GM18951 (cell line): ENCODE data around the gene TWIST2.

Experiments
- POLR2A ChIP-seq: IDR thresholded peaks from 4 replicates; pipeline ENCODE4 v1.6.1; 2011; ENCODE audit warnings: mild to moderate bottlenecking; ENCODE audit not compliant: insufficient read length, insufficient read depth; ENCODE audit errors: extremely low read depth
- in situ Hi-C: fragments of 300-500 bp; cut with MboI; formaldehyde crosslinking; loops from one replicate; pipeline ENCODE4 v1.12.0; 2022; ENCODE audit warnings: low sequenced_read_pairs, mixed read lengths, inconsistent platforms; ENCODE audit not compliant: unreplicated experiment

TWIST2 gene

DNA sequence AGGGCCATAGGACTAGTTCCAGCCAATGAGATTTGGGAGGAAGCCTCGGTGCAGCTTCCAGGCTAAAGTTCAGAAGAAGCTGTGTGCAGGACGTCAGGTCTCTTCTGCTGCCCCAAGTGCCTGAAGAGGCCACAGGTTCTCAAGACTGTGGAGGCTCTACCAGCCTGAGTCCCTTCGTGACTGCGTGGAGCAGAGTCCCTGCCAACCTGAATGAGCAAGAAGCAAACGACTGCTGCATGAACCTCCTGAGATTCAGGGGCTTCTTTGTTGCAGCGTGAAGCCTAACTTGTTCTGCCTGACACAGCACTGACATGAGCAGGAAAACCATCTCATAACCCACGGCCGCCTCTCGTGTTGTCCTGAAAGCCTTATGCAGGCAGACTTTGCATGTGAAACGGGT is 39.7 kb downstream of the TWIST2 start:
- in situ Hi-C loops, result no loop called here
- TF ChIP-seq POLR2A, result no peak

DNA sequence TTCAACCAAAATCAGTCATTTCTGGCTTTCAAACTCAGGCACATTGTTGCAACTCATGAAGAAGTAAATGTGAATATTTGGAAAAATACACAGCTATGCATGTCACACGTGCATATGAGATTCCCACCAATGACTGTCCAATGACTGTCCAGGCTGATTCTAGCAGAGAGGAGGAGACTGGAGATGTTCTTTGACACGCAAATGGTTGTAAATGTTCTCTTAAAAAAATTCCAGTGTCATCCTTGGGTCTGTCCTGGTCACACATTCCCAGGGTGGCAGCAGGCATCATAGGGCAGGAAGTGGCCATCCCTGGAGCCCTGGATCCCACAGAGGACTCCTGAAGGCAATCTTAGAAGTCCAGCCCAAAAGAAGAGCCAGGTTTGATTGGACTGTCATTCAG is 40.9 kb downstream of the TWIST2 start:
- in situ Hi-C loops, result no loop called here
- TF ChIP-seq POLR2A, result no peak

DNA sequence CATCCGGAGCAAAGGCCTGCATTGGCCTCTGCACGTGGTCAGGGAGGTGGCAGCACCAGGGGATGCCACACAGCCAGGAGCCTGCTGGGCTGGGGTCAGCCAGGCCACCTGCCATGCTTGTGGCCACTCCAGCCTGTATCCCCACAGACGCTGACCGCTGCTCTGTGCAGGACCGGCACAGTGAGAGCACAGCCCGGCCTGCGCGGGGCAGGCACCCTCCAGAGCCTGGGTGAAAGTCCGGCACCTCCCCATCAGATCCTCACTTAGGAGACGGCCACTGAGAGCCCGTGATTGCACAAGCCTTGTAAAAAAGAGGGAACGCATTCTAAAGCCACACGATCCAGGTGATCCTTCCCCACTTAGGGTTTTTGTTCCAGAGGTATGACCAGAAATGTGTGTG is 42.2 kb downstream of the TWIST2 start:
- no peak for TF ChIP-seq POLR2A
- in situ Hi-C loops, result no loop called here

DNA sequence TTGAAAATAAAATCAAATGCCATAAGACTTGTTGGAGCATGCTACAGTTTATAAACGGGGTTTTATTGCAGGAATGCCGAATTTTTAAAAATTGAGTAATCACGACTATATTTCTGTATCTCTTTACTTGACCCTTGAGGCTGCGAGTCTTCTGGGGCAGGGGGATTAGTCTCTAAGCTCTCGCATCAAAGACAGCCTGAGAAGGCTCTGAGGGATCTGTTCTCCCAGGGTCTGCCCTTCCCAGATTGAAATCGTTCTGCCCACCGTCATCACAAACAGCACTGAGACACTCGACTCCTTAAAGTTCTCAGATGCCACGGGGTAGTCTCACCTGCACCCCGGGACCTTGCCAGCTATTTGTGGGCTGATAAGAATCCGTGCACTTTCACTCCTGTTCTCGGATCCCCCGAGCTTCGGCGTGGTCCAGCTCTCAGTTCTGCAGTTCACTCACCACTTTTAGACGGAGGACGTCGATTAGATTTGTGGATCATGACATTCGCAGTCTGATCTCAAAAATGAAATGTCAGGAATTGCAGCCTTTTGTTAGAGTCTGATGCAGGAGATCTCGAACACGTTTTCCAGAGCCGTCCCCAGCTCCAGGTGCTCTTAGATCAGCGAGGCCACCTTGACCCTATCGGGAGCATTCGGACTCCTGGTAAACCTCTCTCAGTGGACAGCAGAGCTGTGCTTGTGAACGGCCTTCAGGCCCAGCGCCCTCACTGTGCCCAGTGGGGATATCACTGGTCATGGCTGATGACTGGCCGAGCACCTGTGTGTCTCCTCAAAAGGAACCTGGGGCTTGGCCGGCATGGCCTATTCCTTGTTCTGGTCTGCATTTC is 43.0 kb downstream of the TWIST2 start:
- in situ Hi-C loops, result no loop called here

DNA sequence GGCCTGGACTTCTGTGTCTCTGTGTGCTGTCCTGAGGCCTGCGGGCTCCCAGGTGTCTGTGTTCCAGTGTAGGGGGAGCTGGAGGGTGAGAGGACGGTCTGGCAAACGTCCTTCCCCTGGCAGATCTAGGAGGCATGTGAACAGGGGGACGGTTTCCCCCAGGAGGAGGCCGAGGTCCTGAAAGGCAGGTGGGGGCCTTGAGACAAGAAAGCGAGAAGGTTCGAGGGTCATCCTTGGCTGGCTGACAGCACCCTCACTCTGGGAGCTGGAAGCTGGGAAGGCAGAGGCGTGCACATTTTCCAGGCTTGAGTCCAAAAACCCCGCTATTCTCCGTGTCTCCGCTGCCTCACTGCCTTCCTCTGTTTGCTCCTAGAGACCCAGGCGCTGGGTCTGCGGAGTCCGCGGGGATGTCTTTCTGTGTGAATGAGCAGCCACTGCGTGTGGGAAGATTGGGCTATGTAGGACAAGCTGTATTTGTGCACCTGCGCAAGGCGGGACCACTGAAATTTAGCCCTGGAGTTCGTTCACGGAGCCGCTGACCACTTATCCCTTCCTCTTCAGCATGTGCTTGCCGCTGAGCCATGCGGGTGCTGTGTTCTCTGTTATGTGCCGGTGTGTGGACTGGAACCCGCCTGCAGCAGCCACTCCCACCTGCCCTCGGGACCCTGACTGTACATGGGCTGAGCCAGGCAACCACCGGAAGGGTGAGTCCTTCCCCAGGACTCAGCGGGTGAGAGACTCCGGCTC is 43.7 kb downstream of the TWIST2 start:
- in situ Hi-C loops, result no loop called here
- no peak for TF ChIP-seq POLR2A

More for the DNA sequence above, 43.0 kb downstream of the TWIST2 start:
- no peak for TF ChIP-seq POLR2A

DNA sequence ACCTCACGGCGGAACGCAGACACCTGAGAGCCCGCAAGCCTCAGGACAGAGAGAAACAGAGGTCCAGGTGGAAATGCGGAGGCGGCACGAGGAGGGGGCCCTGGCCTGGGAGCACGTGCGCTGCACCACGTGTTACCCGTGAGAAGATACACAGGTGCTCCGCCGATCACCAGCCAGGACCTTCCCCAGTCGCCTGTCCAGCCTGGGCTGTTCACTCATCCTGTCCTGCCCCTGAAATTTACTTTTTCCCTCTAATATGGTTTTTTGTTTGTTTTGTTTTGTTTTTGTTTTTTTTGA is 44.3 kb downstream of the TWIST2 start:
- no peak for TF ChIP-seq POLR2A
- in situ Hi-C loops, result no loop called here

DNA sequence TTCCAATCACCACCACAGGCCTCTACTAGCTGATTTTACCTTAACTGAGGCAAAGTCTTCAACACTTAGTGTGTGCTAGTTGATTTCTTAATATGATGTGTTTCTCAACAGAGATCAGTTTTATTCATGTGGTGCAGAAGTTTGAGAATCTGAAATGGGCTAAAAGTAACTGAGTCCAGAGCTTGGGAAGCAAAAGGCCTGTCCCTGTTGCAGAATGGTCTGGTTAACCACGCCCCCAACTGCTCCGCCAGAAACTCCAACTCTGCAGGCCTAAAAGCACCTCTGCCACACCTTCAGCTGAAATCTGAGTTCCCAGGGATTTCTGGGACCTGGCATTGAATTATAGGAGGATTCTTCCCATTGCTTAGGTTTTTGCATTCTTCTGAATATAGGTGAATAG is 44.9 kb downstream of the TWIST2 start:
- no peak for TF ChIP-seq POLR2A
- in situ Hi-C loops, result no loop called here

DNA sequence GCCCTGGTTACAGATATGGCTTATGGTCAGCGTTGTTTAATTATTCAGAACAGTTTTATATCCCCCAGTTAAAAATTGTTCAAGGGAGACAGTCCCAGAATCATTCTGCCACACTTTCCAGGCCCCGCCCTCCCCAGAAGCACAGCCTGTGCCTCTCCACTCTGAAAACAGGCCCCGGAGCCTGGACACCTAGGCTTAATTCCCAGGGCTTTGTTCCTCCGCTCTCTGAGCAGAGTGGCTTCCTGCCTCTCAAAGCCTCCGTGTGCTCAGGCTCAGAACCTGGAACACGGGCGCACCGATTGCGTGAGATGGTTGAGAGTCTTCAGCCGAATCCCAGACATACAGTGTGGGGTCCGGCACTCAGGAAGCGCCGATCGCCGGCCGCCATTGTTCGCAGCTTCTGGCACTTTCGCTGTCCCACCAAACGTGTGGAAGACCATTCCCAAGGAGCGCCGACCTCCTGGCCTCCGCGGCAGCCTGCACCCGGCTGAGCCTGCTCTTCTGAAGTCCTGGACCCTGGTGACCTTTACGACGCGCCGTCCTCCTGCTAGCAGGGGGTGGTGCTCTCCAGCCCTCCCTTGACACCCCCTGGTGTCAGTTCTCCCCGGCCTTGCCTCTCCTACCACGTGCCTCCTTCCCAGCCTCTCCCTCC is 45.6 kb downstream of the TWIST2 start:
- in situ Hi-C loops, result no loop called here
- TF ChIP-seq POLR2A, result no peak

DNA sequence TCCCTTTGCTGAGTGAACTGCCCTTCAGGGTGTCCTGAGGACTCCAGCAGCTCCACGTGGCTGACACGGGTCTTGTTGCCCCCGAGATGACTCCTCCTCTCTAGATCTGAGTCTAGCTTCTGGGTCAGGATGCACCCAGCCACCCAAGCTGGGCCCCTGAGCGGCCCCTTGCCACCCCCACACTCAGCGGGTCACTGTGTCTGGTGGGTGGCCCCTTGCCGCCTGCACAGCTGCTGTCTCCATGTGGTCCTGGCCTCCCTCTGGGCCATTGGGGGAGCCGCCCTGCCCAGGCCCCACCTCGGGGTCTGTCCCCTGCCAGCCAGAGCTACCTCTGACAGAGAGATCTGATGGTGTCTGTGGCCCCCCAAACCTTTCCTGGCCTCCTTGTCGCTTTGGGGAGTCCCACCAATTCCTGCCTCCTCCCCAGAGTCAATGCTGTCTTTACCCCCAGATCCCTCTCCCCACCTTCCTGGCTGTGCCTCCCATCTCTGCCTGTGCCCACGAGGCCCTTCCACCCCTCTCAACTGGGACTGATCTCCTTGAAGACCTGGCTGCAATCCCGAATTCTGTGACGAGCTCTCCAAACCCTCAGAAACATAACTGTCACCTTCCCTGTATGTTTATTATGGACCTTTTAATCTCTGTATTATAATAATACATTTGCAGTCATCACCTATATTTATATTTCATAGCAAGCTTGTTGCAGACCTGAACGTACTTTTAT is 46.5 kb downstream of the TWIST2 start:
- TF ChIP-seq POLR2A, result no peak
- in situ Hi-C loops, result no loop called here

DNA sequence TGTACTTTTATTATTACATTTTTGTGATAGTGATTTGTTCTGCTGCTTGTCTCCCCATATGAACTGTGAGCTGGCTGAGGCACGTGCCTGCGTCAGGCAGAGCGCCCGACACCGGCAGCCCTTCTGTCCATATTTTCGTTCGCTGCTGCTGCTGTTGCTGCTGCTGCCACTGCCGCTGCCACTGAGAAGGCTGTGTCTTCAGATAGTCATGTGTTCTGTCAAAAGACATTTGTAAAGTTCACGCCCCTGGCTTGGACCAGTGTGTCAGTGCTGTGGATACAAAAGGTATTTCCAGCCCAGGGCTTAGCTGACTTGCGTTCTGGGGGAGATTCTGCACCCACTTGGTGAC is 47.0 kb downstream of the TWIST2 start:
- TF ChIP-seq POLR2A, result no peak
- in situ Hi-C loops, result no loop called here

DNA sequence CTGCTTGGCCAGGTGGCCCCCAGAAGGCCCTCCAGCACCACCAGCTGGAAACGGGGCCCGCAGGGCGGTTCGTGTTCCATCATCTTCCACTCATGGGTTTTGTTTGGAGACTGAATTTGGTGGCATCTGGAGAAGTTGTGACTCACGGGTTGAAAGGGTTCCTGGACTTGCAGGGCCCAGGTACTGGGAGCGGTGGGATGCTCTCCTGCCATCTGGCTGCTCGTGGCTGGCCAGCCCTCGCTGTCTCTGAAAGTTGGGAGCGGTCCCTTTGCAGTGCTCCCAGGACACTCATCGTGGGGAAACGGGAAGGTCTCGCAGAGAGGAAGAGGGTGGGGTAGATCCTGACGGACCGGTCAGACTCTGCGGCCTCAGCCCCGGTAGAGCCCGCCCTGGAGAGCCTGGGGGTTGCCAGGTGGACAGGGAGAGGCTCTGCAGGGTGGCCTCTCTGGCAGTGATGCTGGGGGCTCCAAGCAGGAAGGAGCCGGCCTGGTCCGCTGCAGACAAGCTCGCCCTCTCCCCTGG is 47.5 kb downstream of the TWIST2 start:
- TF ChIP-seq POLR2A, result no peak
- in situ Hi-C loops, result no loop called here

DNA sequence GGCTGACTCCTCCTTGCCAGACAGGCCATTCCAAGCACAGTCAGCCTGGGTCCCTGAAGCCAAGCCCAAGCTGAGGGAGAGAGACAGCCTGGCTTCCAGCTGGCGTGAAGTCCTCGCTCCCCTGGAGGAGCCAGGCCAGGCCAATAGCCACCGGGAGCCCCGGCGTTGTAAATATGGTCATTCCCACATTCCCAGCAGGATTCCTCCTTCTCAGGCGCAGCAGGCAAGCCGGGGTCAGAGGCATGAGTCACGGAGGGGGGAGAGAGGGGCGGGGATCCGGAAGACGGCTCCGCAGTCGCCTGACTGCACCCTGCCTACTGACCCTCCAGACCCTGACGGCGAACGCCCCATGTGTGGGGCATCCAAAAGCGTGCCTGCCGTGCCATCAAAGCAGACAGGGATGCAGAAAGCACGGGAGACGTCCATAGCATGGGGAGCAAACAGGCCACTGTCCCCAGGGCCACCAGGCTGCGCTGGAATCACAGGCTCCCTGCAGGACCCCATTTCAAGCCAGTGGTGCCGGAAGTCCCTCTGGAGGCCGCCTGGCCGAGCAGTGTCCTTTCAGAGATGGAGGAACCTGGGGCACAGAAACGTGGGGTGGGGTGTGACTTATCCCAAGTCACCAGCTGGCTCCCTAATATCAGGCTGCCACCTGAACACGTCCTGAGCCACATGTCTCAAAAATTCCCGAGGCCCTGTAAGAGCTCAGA is 48.2 kb downstream of the TWIST2 start:
- TF ChIP-seq POLR2A, result no peak
- in situ Hi-C loops, result no loop called here
